OCI-LY7 (cell line): ENCODE data around the gene RNF182. TPM values are rescaled to one million over a fixed set of nuclear protein-coding genes. Genes with fewer than 3 reads are reported as not detected.

ENCODE experiments used
- BruUV-seq: library from RNA; stranded (reverse); fragments of 400-500 nt; replicated peaks from 2 replicates; lab custom pipeline; 2021; lab: Mats Ljungman, UMichigan
- CTCF ChIA-PET: fragments of 300-600 bp; sonication (Branson Sonifier 250); formaldehyde crosslinking; loops from one replicate; lab custom pipeline; 2022; ENCODE audit warnings: antibody characterized with exemption; ENCODE audit not compliant: unreplicated experiment; lab: Charles Lee
- POLR2A ChIA-PET: fragments of 300-600 bp; sonication (Branson Sonifier 250); formaldehyde crosslinking; loops from one replicate; lab custom pipeline; 2022; ENCODE audit warnings: antibody characterized with exemption; lab: Charles Lee
- DNase-seq: peaks from one replicate; pipeline ENCODE4 v3.0.0-alpha.2; 2015; ENCODE audit warnings: low spot score
- H2AFZ ChIP-seq: fragments of 200-600 bp; sonication (generic), shearing (Covaris generic); 2 replicates; pipeline ENCODE4 v1.6.1; 2014; ENCODE audit warnings: mild to moderate bottlenecking, antibody characterized with exemption, low read length, moderate library complexity
- H3K27ac ChIP-seq: fragments of 200-600 bp; sonication (generic); 2 replicates; pipeline ENCODE4 v1.5.1; 2014; ENCODE audit warnings: mixed run types, low read depth, mild to moderate bottlenecking, moderate library complexity, low read length, inconsistent platforms; ENCODE audit not compliant: poor library complexity, severe bottlenecking
- H3K36me3 ChIP-seq: fragments of 200-600 bp; sonication (generic); 2 replicates; pipeline ENCODE4 v1.6.1; 2014; ENCODE audit warnings: mild to moderate bottlenecking, antibody characterized with exemption, low read length, moderate library complexity, mixed read lengths; ENCODE audit not compliant: insufficient read depth
- H3K4me1 ChIP-seq: fragments of 200-600 bp; sonication (generic); 2 replicates; pipeline ENCODE4 v1.5.1; 2014; ENCODE audit warnings: mild to moderate bottlenecking, low read length; ENCODE audit not compliant: insufficient read depth, poor library complexity, severe bottlenecking
- H3K4me2 ChIP-seq: fragments of 200-600 bp; sonication (generic); 2 replicates; pipeline ENCODE4 v1.6.1; 2014; ENCODE audit warnings: mild to moderate bottlenecking, low read length
- H3K4me3 ChIP-seq: fragments of 200-600 bp; sonication (generic); 2 replicates; pipeline ENCODE4 v1.5.1; 2014; ENCODE audit warnings: mild to moderate bottlenecking, low read depth, low read length; ENCODE audit not compliant: poor library complexity, severe bottlenecking
- H3K79me2 ChIP-seq: fragments of 200-600 bp; sonication (generic); 2 replicates; pipeline ENCODE4 v1.6.1; 2016; ENCODE audit warnings: low read depth, mild to moderate bottlenecking, low read length, moderate library complexity, mixed read lengths; ENCODE audit not compliant: insufficient read depth
- H3K9me2 ChIP-seq: fragments of 200-600 bp; sonication (generic); 2 replicates; pipeline ENCODE4 v1.6.1; 2016; ENCODE audit warnings: mild to moderate bottlenecking, low read length, mixed read lengths; ENCODE audit not compliant: insufficient read depth
- H3K9me3 ChIP-seq: fragments of 200-600 bp; sonication (generic); 2 replicates; pipeline ENCODE4 v1.6.1; 2014; ENCODE audit warnings: mild to moderate bottlenecking, mixed run types, low read length, mixed read lengths
- H4K20me1 ChIP-seq: fragments of 200-600 bp; sonication (generic); 2 replicates; pipeline ENCODE4 v1.6.1; 2014; ENCODE audit warnings: mild to moderate bottlenecking, antibody characterized with exemption, low read length, moderate library complexity, mixed read lengths; ENCODE audit not compliant: insufficient read depth
- EZH2phosphoT487 ChIP-seq: fragments of 200-600 bp; sonication (generic); IDR thresholded peaks from 2 replicates; pipeline ENCODE4 v1.6.1; 2018; ENCODE audit warnings: low read depth, borderline replicate concordance, mild to moderate bottlenecking, mixed run types, antibody characterized with exemption, low read length, moderate library complexity, mixed read lengths
- intact Hi-C: fragments of 100-400 bp; cut with micrococcal nuclease; formaldehyde crosslinking; loops from one replicate; pipeline ENCODE4 v1.10.0; 2022; ENCODE audit not compliant: unreplicated experiment
- total RNA-seq, 2 experiments: library from RNA; depleted of rRNA in 1 of 2; stranded (reverse); fragments of >200 nt in 1 of 2; shearing (Covaris generic) in 1 of 2; gene quantifications; 2 replicates each; pipeline ENCODE4 v1.2.3, GENCODE V29; 2014 to 2022
- TF ChIP-seq, protein P1 (sequence below): fragments of 200-600 bp; sonication (generic); conservative IDR thresholded peaks from 2 replicates; pipeline ENCODE4 v1.5.1; 2014; ENCODE audit warnings: mild to moderate bottlenecking, antibody characterized with exemption, low read length, moderate library complexity, mixed read lengths

RNF182 gene
- total RNA-seq, 2 experiments from 2014 or later = not detected

DNA sequence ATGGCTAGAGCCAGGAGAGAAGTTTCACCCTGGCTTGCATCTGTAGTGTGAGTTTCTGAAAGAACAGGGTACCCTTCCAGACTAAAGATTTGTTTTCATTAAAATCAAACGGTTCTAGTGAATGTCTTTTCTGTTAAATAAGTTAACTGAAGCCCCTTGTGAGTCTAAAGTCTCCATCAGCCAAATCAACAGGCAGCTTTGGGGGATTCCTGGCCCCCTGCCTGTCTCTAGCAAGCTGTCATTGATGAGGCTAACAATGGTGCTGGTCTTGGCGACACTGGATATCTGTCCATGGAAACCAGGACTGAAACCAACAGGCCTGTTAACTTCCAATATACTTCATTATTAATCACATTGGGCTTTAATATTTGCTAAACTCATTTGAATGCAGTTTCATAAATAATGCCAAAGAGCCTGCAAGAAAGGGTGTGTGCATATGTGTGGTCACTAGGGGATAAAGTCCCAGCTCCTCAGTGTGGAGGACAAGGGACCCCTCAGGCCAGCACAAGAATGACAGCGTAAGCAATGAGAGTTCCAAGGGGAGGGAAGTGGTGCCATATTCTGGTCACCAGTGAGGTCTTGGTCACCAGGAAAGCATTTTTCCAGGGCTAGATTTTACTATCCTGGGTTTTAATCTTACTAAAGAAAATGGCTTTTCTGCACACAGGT, 9.1 kb upstream of the RNF182 start:
- Histone ChIP-seq H3K27ac (no peak overlapping the region), H3K9me3 (no peaks in the 10 kb centered on the region), H3K4me3 (no peak overlapping the region), H2AFZ (no peak overlapping the region), H3K79me2 (no peaks in the 10 kb centered on the region), H4K20me1 (no peaks in the 10 kb centered on the region), H3K4me1 (no peaks in the 10 kb centered on the region), H3K36me3 (no peaks in the 10 kb centered on the region), H3K9me2 (no peaks in the 10 kb centered on the region), H3K4me2 (no peak overlapping the region)
- TF ChIP-seq EZH2phosphoT487 = no peak
- TF ChIP-seq, protein P1, sequence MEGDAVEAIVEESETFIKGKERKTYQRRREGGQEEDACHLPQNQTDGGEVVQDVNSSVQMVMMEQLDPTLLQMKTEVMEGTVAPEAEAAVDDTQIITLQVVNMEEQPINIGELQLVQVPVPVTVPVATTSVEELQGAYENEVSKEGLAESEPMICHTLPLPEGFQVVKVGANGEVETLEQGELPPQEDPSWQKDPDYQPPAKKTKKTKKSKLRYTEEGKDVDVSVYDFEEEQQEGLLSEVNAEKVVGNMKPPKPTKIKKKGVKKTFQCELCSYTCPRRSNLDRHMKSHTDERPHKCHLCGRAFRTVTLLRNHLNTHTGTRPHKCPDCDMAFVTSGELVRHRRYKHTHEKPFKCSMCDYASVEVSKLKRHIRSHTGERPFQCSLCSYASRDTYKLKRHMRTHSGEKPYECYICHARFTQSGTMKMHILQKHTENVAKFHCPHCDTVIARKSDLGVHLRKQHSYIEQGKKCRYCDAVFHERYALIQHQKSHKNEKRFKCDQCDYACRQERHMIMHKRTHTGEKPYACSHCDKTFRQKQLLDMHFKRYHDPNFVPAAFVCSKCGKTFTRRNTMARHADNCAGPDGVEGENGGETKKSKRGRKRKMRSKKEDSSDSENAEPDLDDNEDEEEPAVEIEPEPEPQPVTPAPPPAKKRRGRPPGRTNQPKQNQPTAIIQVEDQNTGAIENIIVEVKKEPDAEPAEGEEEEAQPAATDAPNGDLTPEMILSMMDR = no peak
- no TSS peak for BruUV-seq
- no peak for DNase-seq
- ChIA-PET CTCF (no interaction called here), POLR2A (no interaction called here)
- intact Hi-C loops = no loop called here

DNA sequence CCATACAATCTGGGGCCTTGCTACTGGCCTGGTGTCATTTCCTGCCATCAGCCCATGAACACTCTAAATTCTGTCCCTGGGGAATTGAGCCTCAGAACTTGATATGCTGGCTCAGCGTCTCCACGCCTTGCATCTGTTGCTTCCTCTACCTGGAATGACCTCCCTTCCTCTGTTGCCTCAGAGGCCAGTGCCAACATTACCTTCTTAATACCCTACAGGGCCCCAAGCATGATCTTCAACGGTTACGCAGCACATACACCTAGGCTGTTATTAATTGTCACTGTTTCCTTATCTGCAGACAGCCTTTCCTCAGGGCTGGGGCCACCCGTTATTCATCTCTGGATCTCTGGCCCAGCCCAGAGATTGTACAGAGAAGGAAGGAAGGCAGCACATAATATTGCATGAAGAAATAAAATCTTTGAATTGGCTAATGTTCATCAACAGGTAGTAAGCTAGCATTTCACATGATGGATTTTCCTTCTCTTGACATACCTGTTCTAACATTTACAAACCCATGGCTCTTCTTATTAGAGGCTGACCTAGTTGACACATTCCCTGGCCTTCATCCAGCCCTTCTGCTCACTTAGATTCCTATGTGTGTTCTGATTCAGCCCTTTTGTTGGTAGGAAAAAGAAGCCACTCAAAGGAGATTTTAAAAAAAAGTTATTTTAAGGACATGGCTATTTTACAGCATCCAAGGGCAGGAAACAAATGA, 8.4 kb upstream of the RNF182 start:
- Histone ChIP-seq H4K20me1 (no peaks in the 10 kb centered on the region), H2AFZ (no peak overlapping the region), H3K4me3 (no peak overlapping the region), H3K4me2 (no peak overlapping the region), H3K9me3 (no peaks in the 10 kb centered on the region), H3K9me2 (no peaks in the 10 kb centered on the region), H3K4me1 (no peaks in the 10 kb centered on the region), H3K27ac (no peak overlapping the region), H3K36me3 (no peaks in the 10 kb centered on the region), H3K79me2 (no peaks in the 10 kb centered on the region)
- no TSS peak for BruUV-seq
- no peak for TF ChIP-seq EZH2phosphoT487
- TF ChIP-seq, protein P1 = no peak
- ChIA-PET CTCF (no interaction called here), POLR2A (no interaction called here)
- intact Hi-C loops = no loop called here
- peak; percentile 26 for DNase-seq

DNA sequence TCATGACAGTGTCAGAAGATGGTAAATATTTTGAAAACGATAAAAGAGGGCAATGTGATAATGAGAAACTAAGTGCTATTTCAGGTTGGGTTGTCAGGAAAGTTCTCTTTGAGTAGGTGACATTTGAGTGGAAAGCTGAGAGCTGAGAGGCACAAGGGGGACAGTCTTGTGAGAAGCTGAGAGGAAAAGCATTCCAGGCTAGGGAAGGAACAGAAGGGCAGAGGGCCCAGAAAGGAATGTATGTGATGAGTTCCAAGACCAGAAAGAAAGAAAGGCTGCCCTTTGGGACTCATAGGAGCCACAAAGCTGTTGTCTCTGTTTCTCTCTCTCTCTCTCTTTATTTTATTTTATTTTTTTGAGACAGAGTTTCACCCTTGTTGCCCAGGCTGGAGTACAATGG, 7.6 kb upstream of the RNF182 start:
- Histone ChIP-seq H3K4me1 (no peaks in the 10 kb centered on the region), H3K27ac (no peak overlapping the region), H3K79me2 (no peaks in the 10 kb centered on the region), H3K9me3 (no peaks in the 10 kb centered on the region), H3K9me2 (no peaks in the 10 kb centered on the region), H2AFZ (no peak overlapping the region), H4K20me1 (no peaks in the 10 kb centered on the region), H3K4me3 (no peak overlapping the region), H3K4me2 (no peak overlapping the region), H3K36me3 (no peaks in the 10 kb centered on the region)
- ChIA-PET POLR2A (no interaction called here), CTCF (no interaction called here)
- intact Hi-C loops = no loop called here
- no TSS peak for BruUV-seq
- TF ChIP-seq, protein P1 = no peak
- no peak for TF ChIP-seq EZH2phosphoT487
- no peak for DNase-seq
